Measurements from ENCODE around the gene ZSCAN5A. TPM values are rescaled to one million over a fixed set of nuclear protein-coding genes. Genes with fewer than 3 reads are reported as not detected.
"Not testable (repeated sequence)": the region's sequence is repeated elsewhere in the genome, so short reads cannot be mapped to it uniquely, and the experiment has no call there.

Gene ZSCAN5A
- total RNA-seq, 1 donor from 2014 or later, result 10.8 TPM

- intact Hi-C loops (cut with micrococcal nuclease), result no loop called here
- Mint-ChIP-seq H3K9me3 (no peaks in the 10 kb centered on the region), H3K4me1 (no peaks in the 10 kb centered on the region), H3K27me3 (no peaks in the 10 kb centered on the region), H3K27ac (no peak within 1 kb of the TSS), H3K4me3 (no peak within 1 kb of the TSS), H3K36me3 (ENCODE audit: low read depth) (no peaks in the 10 kb centered on the region)
- DNase-seq, result no peak
Observed at GRCh38 chr19:56272161-56272798, 42.4 kb downstream of the ZSCAN5A start, which contains the start of gene EDDM13. Gene EDDM13, plus strand, starts transcription at chr19:56272748. Its CDS starts 87 bp downstream, at chr19:56272835.

GRCh38 chr19:56271151-56271550 lies 43.5 kb downstream of the ZSCAN5A start:
- DNase-seq, result no peak
- Mint-ChIP-seq H3K9me3 (no peaks in the 10 kb centered on the region), H3K36me3 (ENCODE audit: low read depth) (no peaks in the 10 kb centered on the region), H3K27me3 (no peaks in the 10 kb centered on the region), H3K4me3 (no peak overlapping the region), H3K27ac (no peak overlapping the region), H3K4me1 (no peaks in the 10 kb centered on the region)
- intact Hi-C loops (cut with micrococcal nuclease), result no loop called here

- H3K4me3 Mint-ChIP-seq, result no peak overlapping the region
- H3K27me3 Mint-ChIP-seq, result no peaks in the 10 kb centered on the region
- no peaks in the 10 kb centered on the region for H3K36me3 Mint-ChIP-seq (ENCODE audit: low read depth)
- intact Hi-C loops (cut with micrococcal nuclease), result no loop called here
- no peak overlapping the region for H3K27ac Mint-ChIP-seq
- no peaks in the 10 kb centered on the region for H3K4me1 Mint-ChIP-seq
- H3K9me3 Mint-ChIP-seq, result no peaks in the 10 kb centered on the region
- DNase-seq, result no peak
Observed at GRCh38 chr19:56270676-56271075, 44.0 kb downstream of the ZSCAN5A start.

GRCh38 chr19:56269348-56269747 lies 45.3 kb downstream of the ZSCAN5A start:
- no peak overlapping the region for H3K27ac Mint-ChIP-seq
- intact Hi-C loops (cut with micrococcal nuclease), result no loop called here
- no peaks in the 10 kb centered on the region for H3K27me3 Mint-ChIP-seq
- no peaks in the 10 kb centered on the region for H3K4me1 Mint-ChIP-seq
- H3K9me3 Mint-ChIP-seq, result no peaks in the 10 kb centered on the region
- no peak overlapping the region for H3K4me3 Mint-ChIP-seq
- no peak for DNase-seq
- H3K36me3 Mint-ChIP-seq (ENCODE audit: low read depth), result no peaks in the 10 kb centered on the region

- intact Hi-C loops (cut with micrococcal nuclease), result no loop called here
- no peaks in the 10 kb centered on the region for H3K36me3 Mint-ChIP-seq (ENCODE audit: low read depth)
Observed at GRCh38 chr19:56266051-56266450, 48.6 kb downstream of the ZSCAN5A start.

GRCh38 chr19:56263319-56263718 lies 51.3 kb downstream of the ZSCAN5A start:
- no peak for DNase-seq
- Mint-ChIP-seq H3K4me3 (no peak overlapping the region), H3K36me3 (ENCODE audit: low read depth) (no peaks in the 10 kb centered on the region), H3K4me1 (no peaks in the 10 kb centered on the region), H3K9me3 (no peaks in the 10 kb centered on the region), H3K27ac (no peak overlapping the region), H3K27me3 (no peaks in the 10 kb centered on the region)
- intact Hi-C loops (cut with micrococcal nuclease), result no loop called here

More at GRCh38 chr19:56266051-56266450, 48.6 kb downstream of the ZSCAN5A start:
- Mint-ChIP-seq H3K4me3 (no peak overlapping the region), H3K9me3 (no peaks in the 10 kb centered on the region), H3K4me1 (no peaks in the 10 kb centered on the region), H3K27me3 (no peaks in the 10 kb centered on the region), H3K27ac (no peak overlapping the region)
- no peak for DNase-seq

- H3K27ac Mint-ChIP-seq; intact Hi-C loops (cut with micrococcal nuclease); H3K36me3 Mint-ChIP-seq (ENCODE audit: low read depth); H3K4me1 Mint-ChIP-seq; DNase-seq; H3K4me3 Mint-ChIP-seq; H3K27me3 Mint-ChIP-seq; H3K9me3 Mint-ChIP-seq: not testable (repeated sequence)
Observed at GRCh38 chr19:56261932-56262331, 52.7 kb downstream of the ZSCAN5A start.

GRCh38 chr19:56261145-56261544 lies 53.5 kb downstream of the ZSCAN5A start:
- no peaks in the 10 kb centered on the region for H3K9me3 Mint-ChIP-seq
- H3K4me1 Mint-ChIP-seq, result no peaks in the 10 kb centered on the region
- no peaks in the 10 kb centered on the region for H3K36me3 Mint-ChIP-seq (ENCODE audit: low read depth)
- no peak overlapping the region for H3K4me3 Mint-ChIP-seq
- H3K27me3 Mint-ChIP-seq, result no peaks in the 10 kb centered on the region
- intact Hi-C loops (cut with micrococcal nuclease), result no loop called here
- H3K27ac Mint-ChIP-seq, result no peak overlapping the region
- DNase-seq, result no peak

- H3K9me3 Mint-ChIP-seq, result no peaks in the 10 kb centered on the region
- intact Hi-C loops (cut with micrococcal nuclease), result no loop called here
- no peak overlapping the region for H3K4me3 Mint-ChIP-seq
- no peak overlapping the region for H3K27ac Mint-ChIP-seq
- no peaks in the 10 kb centered on the region for H3K27me3 Mint-ChIP-seq
- DNase-seq, result no peak
- no peaks in the 10 kb centered on the region for H3K4me1 Mint-ChIP-seq
- H3K36me3 Mint-ChIP-seq (ENCODE audit: low read depth), result no peaks in the 10 kb centered on the region
Observed at GRCh38 chr19:56258272-56258671, 56.4 kb downstream of the ZSCAN5A start.

- DNase-seq, result peak; percentile 63
- Mint-ChIP-seq H3K27ac (no peak overlapping the region), H3K27me3 (no peaks in the 10 kb centered on the region), H3K9me3 (peaks cover 9% of the 10 kb centered on the region), H3K36me3 (ENCODE audit: low read depth) (no peaks in the 10 kb centered on the region), H3K4me3 (no peak overlapping the region), H3K4me1 (no peaks in the 10 kb centered on the region)
- intact Hi-C loops (cut with micrococcal nuclease), result loop anchor here (1.0 to 5.0 kb wide), 4 partner anchors 80 to 186 kb away; no protein-coding TSS in a partner anchor
Observed at GRCh38 chr19:56253737-56254136, 60.9 kb downstream of the ZSCAN5A start.

- H3K4me3 Mint-ChIP-seq, result no peak overlapping the region
- intact Hi-C loops (cut with micrococcal nuclease), result loop anchor here (1.0 to 5.0 kb wide), 4 partner anchors 80 to 186 kb away; no protein-coding TSS in a partner anchor
- no peak overlapping the region for H3K27ac Mint-ChIP-seq
- H3K36me3 Mint-ChIP-seq (ENCODE audit: low read depth), result no peaks in the 10 kb centered on the region
- DNase-seq, result peak; percentile 91
- no peaks in the 10 kb centered on the region for H3K4me1 Mint-ChIP-seq
- H3K9me3 Mint-ChIP-seq, result peaks cover 9% of the 10 kb centered on the region
- no peaks in the 10 kb centered on the region for H3K27me3 Mint-ChIP-seq
Observed at GRCh38 chr19:56252699-56253422, 61.8 kb downstream of the ZSCAN5A start.

- H3K27me3 Mint-ChIP-seq; DNase-seq; H3K27ac Mint-ChIP-seq; H3K36me3 Mint-ChIP-seq (ENCODE audit: low read depth); H3K4me1 Mint-ChIP-seq; intact Hi-C loops (cut with micrococcal nuclease); H3K9me3 Mint-ChIP-seq; H3K4me3 Mint-ChIP-seq: not testable (repeated sequence)
Observed at GRCh38 chr19:56248736-56249338, 65.8 kb downstream of the ZSCAN5A start.

GRCh38 chr19:56245764-56246163 lies 68.9 kb downstream of the ZSCAN5A start:
- H3K4me3 Mint-ChIP-seq; H3K9me3 Mint-ChIP-seq; H3K27ac Mint-ChIP-seq; H3K4me1 Mint-ChIP-seq; H3K36me3 Mint-ChIP-seq (ENCODE audit: low read depth); intact Hi-C loops (cut with micrococcal nuclease); H3K27me3 Mint-ChIP-seq; DNase-seq: not testable (repeated sequence)

- Mint-ChIP-seq H3K9me3 (no peaks in the 10 kb centered on the region), H3K27me3 (no peaks in the 10 kb centered on the region), H3K36me3 (ENCODE audit: low read depth) (no peaks in the 10 kb centered on the region), H3K4me1 (no peaks in the 10 kb centered on the region), H3K4me3 (no peak overlapping the region), H3K27ac (no peak overlapping the region)
- intact Hi-C loops (cut with micrococcal nuclease), result no loop called here
- no peak for DNase-seq
Observed at GRCh38 chr19:56245121-56245740, 69.4 kb downstream of the ZSCAN5A start.

Data from activated CD4-positive, alpha-beta T cell treated with anti-CD3 and anti-CD28 coated beads, Interleukin-2, amount 10 ng/mL, durations not matched to agents 24 days and 14 days (primary cell).